Measurements from ENCODE around the gene PDE4A.

- no peak for TF ChIP-seq CTCF (IDR thresholded peaks at IDR 0.05 in 4 of 5, conservative IDR thresholded peaks at IDR 0.05 in 1 of 5)
- TF ChIP-seq POLR2A (IDR thresholded peaks at IDR 0.05) = no peak
These were observed 21.5 kb upstream of the PDE4A start for GRCh38 chr19:10398819-10399218.

Data from gastrocnemius medialis (tissue), 4 donors.